NCI-H2171 treated with DMSO at 0.1 percent for 48 hours (cell line): Measurements from ENCODE around the gene SEMA4D.

Experiments used
- DNase-seq: peaks from one replicate; lab custom pipeline; 2025; lab: John Stamatoyannopoulos, UW

Gene SEMA4D, protein sequence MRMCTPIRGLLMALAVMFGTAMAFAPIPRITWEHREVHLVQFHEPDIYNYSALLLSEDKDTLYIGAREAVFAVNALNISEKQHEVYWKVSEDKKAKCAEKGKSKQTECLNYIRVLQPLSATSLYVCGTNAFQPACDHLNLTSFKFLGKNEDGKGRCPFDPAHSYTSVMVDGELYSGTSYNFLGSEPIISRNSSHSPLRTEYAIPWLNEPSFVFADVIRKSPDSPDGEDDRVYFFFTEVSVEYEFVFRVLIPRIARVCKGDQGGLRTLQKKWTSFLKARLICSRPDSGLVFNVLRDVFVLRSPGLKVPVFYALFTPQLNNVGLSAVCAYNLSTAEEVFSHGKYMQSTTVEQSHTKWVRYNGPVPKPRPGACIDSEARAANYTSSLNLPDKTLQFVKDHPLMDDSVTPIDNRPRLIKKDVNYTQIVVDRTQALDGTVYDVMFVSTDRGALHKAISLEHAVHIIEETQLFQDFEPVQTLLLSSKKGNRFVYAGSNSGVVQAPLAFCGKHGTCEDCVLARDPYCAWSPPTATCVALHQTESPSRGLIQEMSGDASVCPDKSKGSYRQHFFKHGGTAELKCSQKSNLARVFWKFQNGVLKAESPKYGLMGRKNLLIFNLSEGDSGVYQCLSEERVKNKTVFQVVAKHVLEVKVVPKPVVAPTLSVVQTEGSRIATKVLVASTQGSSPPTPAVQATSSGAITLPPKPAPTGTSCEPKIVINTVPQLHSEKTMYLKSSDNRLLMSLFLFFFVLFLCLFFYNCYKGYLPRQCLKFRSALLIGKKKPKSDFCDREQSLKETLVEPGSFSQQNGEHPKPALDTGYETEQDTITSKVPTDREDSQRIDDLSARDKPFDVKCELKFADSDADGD

DNA sequence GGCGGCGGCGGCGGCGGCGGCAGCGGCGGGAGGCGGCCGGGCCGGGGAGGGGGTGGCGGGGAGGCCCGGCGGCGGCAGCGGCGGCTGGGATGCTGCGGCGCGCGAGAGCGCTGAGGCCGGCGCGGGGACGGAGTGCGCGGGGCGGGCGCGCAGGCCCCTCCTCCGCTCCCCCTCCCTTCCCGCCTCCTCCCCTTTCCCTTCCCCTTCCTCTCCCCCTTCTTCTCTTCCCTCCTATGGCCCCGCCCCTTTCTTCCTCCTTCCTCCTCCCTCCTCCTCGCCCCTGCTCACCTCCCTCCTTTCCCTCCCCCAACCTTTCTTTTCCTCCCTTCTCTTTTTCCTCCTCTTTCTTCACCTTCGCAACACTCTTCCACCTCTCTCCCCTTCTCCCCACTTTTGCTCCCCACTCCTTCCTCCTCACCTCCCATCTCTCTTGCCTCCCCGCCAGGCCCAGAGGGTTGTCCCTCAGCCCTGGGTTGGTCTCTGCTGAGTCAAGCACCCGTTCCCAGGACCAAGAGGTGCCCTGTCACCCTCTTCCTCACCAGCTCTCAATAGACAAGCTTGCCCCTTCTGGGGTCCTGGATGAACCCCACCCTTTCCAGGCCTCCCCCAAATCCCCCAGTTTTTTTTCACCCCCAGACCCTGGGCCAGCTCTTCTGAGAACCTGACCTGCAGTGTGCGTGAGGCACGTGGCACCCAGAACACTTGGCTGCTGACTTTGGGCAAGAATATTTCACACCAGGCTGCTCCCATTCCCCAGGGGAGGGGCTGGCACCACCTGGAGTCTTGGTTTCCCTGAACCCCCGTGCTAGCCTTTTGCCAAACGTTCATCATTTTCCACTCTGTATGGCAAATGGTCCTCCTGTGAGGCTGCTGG is at the start of gene SEMA4D:
TSS of gene SEMA4D (minus strand) at position 136 of the 874 bp plus-strand sequence. CDS start 92,657 bp downstream, outside the sequence.
- peak; percentile 82 for DNase-seq

DNA sequence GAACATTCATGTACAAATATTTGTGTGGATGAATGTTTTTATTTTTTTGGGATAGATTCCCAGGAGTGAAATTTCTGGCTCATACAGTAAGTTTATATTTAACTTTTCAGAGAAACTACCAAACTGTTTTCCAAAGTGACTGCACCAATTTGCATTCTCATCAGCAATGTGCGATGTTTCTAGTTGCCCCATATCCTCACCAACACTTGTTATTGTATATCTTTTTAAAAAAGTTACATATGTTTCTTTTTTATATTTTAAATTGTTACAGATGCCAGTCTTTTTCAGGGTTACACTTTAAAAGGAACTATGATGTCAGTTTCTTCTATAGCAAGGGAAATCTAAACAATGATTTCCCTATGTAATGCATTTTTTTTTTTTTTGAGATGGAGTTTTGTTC is 49.1 kb upstream of the SEMA4D start:
- no peak for DNase-seq

- DNase-seq, result no peak
These were observed 46.4 kb upstream of the SEMA4D start for GRCh38 chr9:89544279-89544661.

DNA sequence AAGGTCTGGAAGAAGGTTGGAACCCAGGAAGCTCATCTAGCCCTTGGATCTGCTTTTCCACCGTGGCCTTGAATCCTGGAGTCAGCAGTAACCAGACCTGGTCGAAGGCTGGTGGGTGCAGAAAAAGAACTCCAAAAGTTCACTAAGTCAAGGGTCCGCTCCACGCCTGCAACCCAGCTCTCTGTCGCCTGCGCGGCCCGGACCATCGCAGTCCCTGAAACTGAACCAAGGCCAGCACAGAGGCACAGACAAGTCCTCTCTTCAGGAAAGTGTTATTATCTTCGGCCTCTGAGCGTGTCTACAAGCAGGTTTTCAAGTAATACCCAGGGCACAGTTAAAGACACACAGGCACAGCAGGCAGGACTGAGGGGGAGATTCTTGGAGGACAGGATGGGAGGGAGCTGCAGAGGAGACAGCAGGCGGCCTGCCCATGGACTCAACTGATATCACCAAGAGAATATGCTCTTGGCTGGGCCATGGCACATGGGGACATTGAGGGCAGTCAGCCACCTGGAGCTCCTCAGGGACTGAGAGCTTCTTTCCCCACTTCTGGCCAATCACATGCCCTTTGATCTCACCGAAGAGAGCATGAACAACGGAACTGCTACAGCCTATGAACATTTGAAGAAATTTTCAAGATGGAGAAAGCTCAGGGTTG is 45.8 kb upstream of the SEMA4D start:
- DNase-seq, result no peak

DNA sequence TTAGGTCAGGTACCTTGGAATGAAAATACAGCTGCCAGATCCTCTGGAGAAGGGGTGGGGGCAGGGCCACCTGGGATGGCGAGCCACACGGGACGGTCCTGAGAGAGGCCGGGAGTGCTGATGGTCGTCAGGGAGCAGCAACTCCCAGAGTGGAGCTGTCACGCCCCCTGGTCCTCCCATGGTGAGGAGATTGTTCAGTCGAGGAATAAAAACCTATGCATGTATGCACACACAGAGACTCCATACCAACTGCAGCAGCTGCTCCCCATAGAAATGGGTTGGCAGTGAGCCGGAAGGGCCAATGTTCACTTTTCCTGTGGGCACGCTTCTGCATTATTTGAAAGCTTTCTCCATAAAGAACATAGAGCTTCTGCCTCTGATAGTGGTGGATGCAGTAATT is 45.2 kb upstream of the SEMA4D start:
- DNase-seq, result no peak

DNA sequence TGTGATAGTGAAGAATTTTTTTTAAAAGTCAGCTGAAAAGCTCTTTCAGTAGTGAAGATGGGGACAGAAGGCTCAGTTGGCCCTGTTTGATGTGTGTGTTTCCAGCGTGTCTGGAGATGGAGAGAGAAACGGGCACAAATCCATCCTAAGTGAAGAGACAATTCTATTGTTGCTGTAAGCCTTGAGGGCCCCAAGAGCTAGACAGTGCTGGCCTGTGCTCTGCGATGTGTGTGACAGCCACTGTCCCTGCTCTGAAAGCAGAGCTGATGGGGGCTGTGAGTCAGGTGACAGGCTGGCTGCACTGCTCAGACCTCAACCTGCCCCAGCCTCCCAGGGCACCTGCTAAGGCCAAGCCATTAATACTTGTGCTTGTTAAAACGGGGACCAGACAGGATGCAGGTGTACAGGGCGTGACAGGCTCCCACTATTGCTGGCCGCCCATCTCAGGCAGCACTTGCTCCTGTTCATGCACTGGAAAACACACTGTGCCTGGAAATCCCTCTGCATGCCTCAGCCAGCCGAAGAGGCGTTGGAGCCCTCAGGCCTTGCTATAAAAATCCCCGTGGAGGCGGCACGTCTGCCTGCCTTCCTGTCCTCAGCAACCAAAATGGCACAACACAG is 44.6 kb upstream of the SEMA4D start:
- no peak for DNase-seq

DNA sequence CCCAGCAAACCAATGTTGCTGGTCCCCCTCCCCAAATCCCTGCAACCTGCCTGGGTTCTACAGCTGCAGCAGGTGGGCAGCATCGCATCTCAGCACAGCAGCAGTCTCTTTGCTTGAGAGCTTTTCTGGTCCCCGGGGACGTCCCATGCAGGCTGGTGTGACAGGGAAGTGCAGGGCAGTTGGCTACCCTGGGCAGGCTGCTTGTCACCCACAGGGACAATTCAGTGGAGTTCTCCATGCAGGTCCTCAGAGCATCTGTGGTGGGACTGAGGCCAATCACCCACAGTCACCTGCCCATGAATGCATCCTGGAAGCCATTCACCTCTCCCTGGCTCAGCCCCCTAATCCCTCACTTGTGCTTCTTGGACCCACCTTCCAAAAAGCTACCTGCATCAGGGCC is 43.9 kb upstream of the SEMA4D start:
- DNase-seq, result peak; percentile 7

DNA sequence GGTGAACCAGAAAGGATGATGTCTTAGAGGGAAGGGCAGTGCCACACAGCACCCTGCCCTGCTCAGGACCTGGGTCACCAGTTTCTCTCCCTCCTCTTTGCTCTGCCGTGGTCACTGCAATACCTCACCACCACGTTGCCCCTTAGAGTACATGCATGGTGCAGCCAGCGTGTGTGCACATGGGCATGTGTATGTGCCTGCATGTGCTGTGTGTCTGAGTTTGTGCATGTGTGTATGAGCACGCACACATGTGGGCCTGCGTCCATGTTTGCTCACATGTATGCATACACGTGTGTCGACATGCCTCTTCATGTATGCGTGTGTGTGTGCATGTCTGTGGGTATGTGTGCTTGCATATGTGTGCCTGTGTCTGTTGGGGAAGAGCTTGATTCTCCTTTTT is 41.5 kb upstream of the SEMA4D start:
- DNase-seq, result no peak

GRCh38 chr9:89538871-89539270 is 41.0 kb upstream of the SEMA4D start:
- DNase-seq, result no peak

DNA sequence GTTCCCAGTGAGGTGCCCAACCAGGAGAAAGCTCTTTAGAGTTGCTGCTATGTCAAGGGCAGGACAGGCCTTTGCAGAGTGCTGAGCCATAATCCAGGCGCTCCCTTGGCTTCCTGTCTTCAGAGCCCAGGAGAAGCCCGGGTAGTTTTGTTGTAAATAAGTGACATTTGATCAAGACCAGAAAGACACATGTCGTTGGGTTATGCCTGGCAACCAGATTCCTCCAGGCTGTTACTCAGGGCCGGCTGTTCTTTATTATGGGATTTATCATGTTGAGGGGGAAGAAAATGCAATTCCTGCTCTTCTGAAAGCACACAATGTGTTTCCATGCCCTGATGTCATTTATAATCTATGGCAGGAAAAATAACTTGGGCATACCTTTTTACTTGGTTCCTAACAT is 39.3 kb upstream of the SEMA4D start:
- no peak for DNase-seq

DNA sequence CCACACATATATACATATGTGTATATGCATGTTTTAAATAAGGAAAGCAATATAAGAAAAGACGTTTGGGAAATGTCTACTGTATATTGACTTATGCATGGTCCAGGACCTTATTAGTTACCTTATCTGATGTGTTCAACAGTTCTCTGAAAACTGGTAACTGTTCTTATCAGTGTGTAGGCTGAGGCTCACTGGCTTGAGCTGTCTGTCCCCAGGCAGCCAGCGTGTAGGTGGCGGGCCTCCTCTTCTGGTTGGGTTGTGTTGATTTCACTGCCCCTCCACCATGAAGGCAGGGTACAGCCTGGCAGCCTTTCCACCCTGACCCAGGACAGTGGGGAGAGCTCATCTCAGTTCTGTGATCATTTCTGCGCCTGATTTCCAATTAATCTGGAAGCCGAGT is 38.7 kb upstream of the SEMA4D start:
- DNase-seq, result no peak

- DNase-seq, result no peak
These were observed 38.2 kb upstream of the SEMA4D start for GRCh38 chr9:89536145-89536574.

- no peak for DNase-seq
These were observed 37.5 kb upstream of the SEMA4D start for GRCh38 chr9:89535461-89535860.

DNA sequence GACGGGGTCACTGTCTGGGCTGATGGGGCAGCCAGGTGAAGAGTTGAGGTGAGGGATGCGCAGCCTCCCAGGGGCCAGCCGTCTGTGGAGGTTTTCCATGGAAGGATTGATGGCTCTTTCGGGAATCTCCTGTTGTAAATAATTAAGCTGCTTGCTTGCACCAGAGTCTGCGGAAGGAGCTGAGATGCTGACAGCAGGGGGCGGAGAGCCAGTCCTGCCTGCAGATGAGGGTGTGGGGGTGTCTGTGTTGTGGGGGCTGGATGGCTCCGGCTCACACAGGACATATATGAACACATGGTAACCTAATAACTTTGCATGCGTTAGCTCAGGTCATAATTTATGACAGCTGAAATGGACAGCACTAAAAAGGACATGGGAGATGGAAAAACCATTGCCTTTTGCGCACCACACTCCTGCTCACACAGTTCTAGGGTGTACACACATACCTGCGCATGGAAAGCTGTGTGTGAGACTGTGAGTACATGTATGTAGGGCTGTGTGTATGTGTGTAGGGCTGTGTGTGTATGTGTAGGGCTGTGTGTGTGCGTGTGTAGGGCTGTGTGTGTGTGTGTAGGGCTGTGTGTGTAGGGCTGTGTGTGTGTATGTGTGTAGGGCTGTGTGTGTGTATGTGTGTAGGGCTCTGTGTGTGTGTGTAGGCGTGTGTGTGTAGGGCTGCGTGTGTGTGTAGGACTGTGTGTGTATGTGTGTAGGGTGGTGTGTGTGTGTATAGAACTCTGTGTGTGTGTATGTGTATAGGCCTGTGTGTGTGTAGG is 36.8 kb upstream of the SEMA4D start:
- no peak for DNase-seq

DNA sequence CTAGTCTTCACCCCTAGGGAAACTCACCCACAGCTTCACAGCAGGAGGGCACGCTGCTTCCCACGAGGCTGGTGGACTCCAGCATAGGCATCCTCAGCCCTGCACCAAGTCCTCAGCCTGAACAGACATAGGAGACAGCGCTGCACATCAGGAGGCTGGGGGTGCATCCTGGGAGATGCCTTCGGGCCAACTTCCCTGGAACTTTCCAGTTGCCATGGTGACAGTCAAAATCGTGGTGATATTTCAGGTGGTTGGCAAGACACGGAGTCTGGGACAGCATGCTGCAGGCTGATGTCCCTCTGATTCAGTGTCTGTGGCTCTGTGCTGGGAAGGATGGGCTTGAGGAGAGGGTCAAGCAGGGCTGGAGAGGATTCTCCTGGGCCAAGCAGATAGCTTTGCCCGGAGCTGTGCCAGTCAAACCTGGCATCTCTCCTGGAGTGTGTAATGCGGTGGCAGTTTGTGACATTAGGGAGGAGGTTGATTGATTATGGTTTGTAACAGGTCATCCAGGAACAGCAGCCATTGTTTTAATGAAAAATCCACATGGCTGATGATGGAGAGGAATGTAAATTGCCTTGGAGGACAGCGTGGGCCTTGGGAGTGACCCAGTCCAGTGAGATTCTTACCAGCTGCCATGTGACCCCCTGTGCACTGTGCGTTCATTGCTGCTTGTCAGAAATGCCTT is 35.6 kb upstream of the SEMA4D start:
- no peak for DNase-seq

DNA sequence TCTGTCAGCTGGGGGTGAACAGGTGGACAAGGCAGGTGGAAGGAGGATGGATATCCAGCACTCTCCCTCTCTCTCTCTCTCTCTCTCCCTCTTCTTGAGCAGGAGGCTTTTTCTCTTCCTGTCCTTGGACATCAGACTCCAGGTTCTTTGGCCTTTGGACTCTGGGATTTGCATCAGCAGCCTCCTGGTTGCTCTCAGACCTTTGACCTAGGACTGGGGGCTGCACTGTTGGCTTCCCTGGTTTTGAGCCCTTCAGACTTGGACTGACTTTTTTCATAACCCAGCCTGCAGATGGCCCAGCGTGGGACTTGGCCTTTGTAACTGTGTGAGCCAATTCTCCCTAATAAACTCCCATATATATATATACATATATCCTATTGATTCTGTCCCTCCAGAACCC is 35.0 kb upstream of the SEMA4D start:
- DNase-seq, result no peak

- DNase-seq, result no peak
These were observed 34.6 kb upstream of the SEMA4D start for GRCh38 chr9:89532478-89532877.

- no peak for DNase-seq
These were observed 33.9 kb upstream of the SEMA4D start for GRCh38 chr9:89531766-89532165.

DNA sequence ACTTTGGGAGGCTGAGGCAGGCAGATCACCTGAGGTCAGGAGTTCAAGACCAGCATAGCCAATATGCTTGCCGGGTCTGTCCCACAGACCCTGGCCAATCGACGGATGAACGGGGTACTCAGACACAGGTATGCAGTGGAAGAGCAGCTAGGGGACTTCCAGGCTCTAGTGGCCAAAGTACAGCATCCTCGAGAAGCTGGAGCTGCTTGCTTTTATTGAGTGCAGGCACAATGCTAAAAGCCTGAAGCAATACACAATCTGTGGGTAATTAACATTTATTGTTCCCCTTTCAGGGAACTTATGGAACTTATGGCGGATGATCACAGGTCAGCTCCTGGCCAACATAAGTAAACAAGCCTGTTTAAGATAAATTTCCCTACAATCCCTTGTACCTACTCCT is 32.8 kb upstream of the SEMA4D start:
- DNase-seq, result no peak
